ENCODE measurements around the gene FECH. TPM values are rescaled to one million over a fixed set of nuclear protein-coding genes. Genes with fewer than 3 reads are reported as not detected.

The FECH gene
- total RNA-seq, 1 experiment from 2014 or later, result 12.6 TPM

DNA sequence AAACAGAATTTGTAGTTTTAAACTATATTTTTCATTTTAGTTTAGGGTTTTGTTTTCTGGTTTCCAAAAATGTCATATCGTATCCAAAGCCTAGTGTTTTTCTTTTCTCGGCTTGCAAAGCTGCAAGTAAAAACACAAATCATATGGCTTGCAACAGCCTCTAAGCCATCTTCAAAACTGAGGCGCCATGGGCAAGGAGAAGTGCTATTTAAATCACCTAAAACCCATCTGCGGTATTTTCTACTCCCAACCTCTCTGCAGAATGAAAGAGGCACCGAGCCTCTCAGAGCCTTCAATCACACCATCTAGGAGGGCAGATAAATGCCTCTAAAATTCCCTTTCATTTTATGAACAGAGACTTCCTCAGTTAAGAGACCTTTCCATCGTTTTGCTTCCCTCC is 25.2 kb downstream of the FECH start:
- no peak for DNase-seq
- H3K4me3 ChIP-seq, result no peak overlapping the region
- no peaks in the 10 kb centered on the region for H3K9me3 ChIP-seq (replicated peaks)
- no peaks in the 10 kb centered on the region for H3K36me3 ChIP-seq
- H3K4me1 ChIP-seq, result no peaks in the 10 kb centered on the region
- H3K27ac ChIP-seq, result no peak overlapping the region
- H3K27me3 ChIP-seq, result no peaks in the 10 kb centered on the region

DNA sequence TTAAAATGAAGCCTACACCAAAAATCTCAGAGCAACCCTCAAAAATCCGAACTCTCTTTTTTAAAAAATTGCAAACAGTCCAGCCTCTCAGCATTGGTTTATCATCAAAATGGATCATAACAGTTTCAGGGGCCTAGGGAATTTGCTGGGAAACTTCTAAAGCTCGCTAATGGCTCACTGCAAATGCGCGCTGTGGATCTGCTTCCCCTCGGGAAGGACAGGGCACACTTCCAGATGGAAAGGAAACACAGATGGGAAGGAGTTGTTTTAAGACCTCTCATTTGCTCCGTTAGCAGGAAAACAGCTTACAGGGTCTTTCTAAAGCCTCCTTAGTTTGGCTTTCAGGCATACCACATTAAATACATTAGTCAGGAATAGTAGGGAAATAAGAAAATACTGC is 27.2 kb downstream of the FECH start:
- no peak for DNase-seq
- no peaks in the 10 kb centered on the region for H3K4me1 ChIP-seq

DNA sequence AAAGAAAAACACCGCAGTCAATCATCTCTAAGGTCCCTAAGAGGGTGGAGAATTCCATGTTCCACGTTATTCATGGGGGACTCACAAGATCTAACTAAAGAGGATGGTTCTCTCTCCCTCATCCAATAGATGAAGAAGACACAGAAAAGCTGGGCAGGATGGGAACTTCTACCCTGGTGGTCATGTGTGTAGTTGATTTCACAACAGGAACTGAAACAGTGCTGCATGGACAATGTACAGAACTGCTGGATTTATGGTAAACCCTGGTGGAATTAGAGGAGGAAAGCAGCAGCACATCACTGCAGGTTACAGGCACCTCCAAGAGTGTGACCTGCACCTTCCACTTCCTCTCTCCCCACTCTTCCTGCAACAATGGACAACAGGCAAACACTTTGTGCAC is 31.4 kb downstream of the FECH start:
- Histone ChIP-seq H3K36me3 (no peaks in the 10 kb centered on the region), H3K4me1 (no peaks in the 10 kb centered on the region), H3K4me3 (no peak overlapping the region), H3K9me3 (replicated peaks) (no peaks in the 10 kb centered on the region), H3K27me3 (no peaks in the 10 kb centered on the region), H3K27ac (no peak overlapping the region)
- no peak for DNase-seq

More for the DNA sequence above, 27.2 kb downstream of the FECH start:
- Histone ChIP-seq H3K27me3 (no peaks in the 10 kb centered on the region), H3K4me3 (no peak overlapping the region), H3K36me3 (no peaks in the 10 kb centered on the region), H3K9me3 (replicated peaks) (no peaks in the 10 kb centered on the region), H3K27ac (no peak overlapping the region)

DNA sequence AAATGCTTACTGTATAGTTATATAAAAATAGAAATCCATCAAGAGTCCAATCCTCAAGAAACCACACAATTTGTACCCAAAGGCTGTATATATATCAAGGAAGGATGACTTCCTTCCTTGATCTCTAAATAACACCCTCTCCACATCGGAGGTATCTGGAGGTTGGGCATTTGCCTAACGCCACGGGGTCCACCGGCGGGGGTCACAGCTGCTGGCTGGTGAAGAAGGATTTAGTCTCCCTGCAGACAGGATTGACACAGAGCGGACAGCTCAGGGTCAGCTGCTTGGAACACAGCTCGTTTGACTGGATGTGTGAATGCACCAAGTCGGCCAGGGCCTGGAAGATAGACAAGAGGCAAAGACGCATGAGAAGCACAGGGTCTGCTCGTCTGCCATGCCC is 36.0 kb downstream of the FECH start:
- no peaks in the 10 kb centered on the region for H3K4me1 ChIP-seq

DNA sequence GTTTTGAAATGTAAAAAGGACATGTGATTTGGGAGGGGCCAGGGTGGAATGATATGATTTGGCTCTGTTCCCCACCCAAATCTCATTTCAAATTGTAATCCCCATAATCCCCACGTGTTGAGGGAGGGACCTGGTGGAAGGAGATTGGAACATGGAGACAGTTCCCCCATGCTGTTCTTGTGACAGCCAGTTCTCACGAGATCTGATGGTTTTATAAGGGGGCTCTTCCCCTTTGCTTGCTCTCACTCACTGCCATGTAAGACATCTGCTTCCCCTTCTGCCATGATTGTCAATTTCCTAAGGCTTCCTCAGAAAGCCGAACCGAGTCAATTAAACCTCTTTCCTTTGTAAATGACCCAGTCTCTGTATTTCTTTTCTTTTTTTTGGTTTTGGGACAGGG is 39.2 kb downstream of the FECH start:
- no peak for DNase-seq
- no peaks in the 10 kb centered on the region for H3K27me3 ChIP-seq
- no peaks in the 10 kb centered on the region for H3K36me3 ChIP-seq
- no peaks in the 10 kb centered on the region for H3K9me3 ChIP-seq (replicated peaks)
- no peak overlapping the region for H3K27ac ChIP-seq
- H3K4me1 ChIP-seq, result no peaks in the 10 kb centered on the region
- no peak overlapping the region for H3K4me3 ChIP-seq

More for the DNA sequence above, 36.0 kb downstream of the FECH start:
- no peak for DNase-seq
- Histone ChIP-seq H3K9me3 (replicated peaks) (no peaks in the 10 kb centered on the region), H3K4me3 (no peak overlapping the region), H3K27me3 (no peaks in the 10 kb centered on the region), H3K27ac (no peak overlapping the region), H3K36me3 (no peaks in the 10 kb centered on the region)

DNA sequence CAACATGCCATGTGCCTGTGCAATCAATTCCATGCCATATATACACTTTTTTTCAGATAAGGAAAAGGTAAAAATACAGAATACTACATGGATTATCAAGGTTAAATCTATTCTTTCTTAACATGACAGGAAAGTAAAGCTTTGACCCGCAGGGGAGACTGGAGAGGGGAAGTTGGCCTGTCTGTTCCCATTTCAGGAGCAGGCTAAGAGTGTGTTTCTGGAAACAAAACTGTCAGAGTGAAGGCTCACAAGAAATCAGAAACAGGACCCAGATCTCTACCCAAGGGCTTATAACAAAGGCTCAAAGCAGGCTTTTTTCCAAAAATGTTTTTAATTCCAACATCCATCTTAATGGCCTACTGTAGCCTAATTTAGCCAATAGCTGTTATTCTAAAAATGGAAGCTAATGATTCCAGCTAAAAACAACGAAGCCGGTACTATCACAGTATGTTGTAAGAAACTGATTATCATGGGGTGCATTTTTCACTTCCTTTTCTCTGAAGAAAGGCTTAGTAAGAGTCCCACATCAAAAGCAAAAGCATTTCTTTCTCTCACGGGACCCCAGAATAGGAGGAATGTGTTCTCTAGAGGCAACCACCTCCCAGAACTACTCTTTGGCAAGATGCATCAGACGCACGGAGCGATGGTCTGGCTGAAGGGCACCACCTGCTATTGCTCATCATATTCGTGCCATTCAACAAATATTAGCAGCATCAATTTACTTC is 41.4 kb downstream of the FECH start:
- DNase-seq, result no peak
- H3K27me3 ChIP-seq, result no peaks in the 10 kb centered on the region

DNA sequence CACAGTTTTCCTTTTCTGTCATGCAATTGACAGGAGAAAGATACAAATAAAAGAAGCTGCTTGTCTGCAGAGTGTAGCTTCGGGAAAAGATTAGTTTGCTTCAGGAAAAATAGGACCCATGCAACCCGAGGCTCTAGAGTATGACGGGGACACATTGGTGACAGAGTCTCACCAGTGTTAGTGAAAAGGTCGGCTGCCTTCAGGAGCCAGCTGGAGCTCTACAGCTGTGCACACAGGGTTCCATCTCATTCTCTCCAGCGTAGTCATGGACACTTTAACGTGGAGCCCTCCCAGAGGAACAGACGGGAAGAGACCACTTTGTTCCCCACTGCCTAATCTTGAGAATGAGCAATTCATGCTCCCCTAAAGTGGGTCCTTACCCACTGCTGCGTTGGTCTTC is 42.9 kb downstream of the FECH start:
- H3K27ac ChIP-seq, result no peak overlapping the region

More for the DNA sequence above, 41.4 kb downstream of the FECH start:
- Histone ChIP-seq H3K36me3 (no peaks in the 10 kb centered on the region), H3K27ac (no peak overlapping the region), H3K4me3 (no peak overlapping the region), H3K4me1 (no peaks in the 10 kb centered on the region), H3K9me3 (replicated peaks) (no peaks in the 10 kb centered on the region)

DNA sequence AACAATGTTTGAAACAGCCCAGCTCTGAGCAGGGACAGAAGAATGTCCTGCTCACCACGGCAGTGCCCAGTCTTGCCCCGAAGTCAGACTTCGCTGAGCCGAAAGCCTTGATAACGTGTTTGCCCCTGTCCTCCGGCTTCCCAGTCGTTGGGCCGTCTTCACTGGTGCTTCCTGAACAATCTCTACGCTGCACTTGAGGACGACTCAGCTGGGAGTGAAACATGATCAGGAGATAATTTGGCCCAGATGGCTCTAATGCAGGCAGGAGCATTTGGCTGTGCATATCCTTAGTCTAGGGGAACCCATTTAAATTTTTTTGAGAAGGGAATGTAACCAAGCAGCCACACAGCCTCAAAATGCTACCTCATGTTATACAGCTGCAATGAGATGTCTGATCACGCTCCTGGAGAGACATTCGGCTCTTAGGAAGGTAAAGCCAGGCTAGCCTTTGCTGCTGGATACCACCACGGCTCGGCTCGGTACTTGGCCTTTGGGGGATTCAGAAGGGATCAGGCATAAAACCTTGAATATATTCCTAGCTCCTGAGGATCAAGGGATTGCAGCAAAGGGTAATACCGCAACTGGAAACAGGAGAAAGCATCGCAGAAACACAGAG is 43.6 kb downstream of the FECH start:
- no peaks in the 10 kb centered on the region for H3K4me1 ChIP-seq
- peak overlapping the region; percentile 6; the same call in 1 of the 2 replicates for H3K4me3 ChIP-seq
- peak; percentile 8 to 31 for DNase-seq
- H3K9me3 ChIP-seq (replicated peaks), result no peaks in the 10 kb centered on the region
- H3K36me3 ChIP-seq, result no peaks in the 10 kb centered on the region
- no peaks in the 10 kb centered on the region for H3K27me3 ChIP-seq
- no peak overlapping the region for H3K27ac ChIP-seq

More for the DNA sequence above, 42.9 kb downstream of the FECH start:
- Histone ChIP-seq H3K27me3 (no peaks in the 10 kb centered on the region), H3K4me1 (no peaks in the 10 kb centered on the region), H3K4me3 (no peak overlapping the region), H3K9me3 (replicated peaks) (no peaks in the 10 kb centered on the region), H3K36me3 (no peaks in the 10 kb centered on the region)
- no peak for DNase-seq

DNA sequence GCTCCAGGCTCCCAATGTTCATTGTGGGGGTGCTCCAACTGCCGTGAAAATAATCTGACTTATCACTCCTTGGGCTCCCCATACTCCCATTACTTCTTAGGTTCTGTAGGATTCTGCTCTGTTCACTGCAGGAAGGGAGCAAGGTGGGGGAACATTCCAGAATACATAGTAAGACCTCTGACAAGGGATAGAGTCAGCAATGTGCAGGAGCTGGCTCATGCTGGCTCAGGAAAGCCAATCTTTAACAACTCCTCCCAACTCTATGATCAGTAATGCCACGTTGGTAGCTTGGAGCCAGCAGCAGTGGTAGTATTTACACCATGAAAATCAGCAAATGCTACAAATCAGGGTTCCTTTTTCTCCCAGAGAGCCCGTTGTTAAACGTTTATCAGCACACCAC is 44.4 kb downstream of the FECH start:
- no peaks in the 10 kb centered on the region for H3K9me3 ChIP-seq (replicated peaks)
- no peak for DNase-seq
- no peaks in the 10 kb centered on the region for H3K36me3 ChIP-seq
- no peak overlapping the region for H3K4me3 ChIP-seq
- no peaks in the 10 kb centered on the region for H3K4me1 ChIP-seq
- H3K27ac ChIP-seq, result no peak overlapping the region
- H3K27me3 ChIP-seq, result no peaks in the 10 kb centered on the region

DNA sequence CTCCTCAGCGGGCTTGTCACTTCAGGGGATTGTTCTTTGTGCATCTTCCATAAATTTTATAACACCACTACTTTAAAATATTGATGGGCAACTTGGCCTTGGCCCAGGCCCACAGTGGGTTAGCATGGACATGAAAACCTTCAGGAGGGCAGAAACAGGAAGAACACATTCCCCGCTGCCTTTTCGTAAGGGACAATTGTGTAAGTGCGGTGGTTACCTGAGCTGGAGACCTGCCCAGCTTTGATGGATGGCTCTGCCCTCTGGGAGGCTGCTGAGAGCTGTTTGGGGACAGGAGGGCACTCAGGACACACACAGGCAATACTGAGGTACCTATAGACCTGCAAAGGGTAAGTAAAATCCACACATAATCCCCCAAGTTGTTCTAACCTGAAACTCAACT is 46.8 kb downstream of the FECH start:
- no peak overlapping the region for H3K27ac ChIP-seq
- H3K4me3 ChIP-seq, result no peak overlapping the region
- no peaks in the 10 kb centered on the region for H3K9me3 ChIP-seq (replicated peaks)
- H3K4me1 ChIP-seq, result no peaks in the 10 kb centered on the region
- no peaks in the 10 kb centered on the region for H3K27me3 ChIP-seq
- DNase-seq, result no peak
- H3K36me3 ChIP-seq, result no peaks in the 10 kb centered on the region

DNA sequence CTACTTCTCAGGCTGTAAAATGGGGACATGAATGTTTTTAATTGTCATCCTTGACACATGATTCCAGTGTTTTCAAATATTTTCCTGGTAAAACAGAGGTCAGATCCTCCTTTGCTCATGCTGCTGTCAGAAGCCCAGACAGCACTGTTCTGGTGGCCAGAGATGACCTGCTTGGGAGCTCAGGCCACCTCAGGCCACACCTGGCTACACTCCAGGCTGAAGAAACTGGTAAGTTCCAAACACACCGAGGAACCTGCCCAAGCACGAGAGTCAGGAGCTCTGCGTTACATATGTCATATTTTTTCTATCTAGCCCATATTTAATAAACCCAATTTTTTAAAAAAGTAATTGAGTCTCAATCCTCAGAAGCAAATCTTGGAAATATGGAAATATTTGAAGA is 47.9 kb downstream of the FECH start:
- Histone ChIP-seq H3K36me3 (no peaks in the 10 kb centered on the region), H3K27ac (no peak overlapping the region), H3K4me1 (no peaks in the 10 kb centered on the region), H3K27me3 (no peaks in the 10 kb centered on the region), H3K4me3 (no peak overlapping the region), H3K9me3 (replicated peaks) (no peaks in the 10 kb centered on the region)
- no peak for DNase-seq

DNA sequence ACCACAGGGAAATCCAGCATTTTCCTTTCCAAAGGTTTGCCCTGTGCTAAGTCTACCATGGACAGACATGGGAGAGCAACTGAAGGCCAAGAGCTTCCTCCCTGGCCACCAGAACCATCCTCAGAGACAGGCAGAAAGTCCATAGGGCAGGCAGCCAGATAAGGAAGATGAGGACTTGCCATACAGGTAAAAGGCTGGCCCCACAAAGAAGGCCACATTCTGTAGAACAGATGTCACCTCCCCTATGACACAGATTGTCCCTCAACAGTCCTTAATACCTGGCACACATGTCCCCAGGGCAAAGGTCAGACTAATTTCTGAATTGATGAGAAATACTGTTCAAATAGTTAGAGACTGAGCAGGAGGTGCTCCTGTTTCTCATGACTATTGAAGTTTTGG is 52.0 kb downstream of the FECH start:
- H3K27me3 ChIP-seq, result no peaks in the 10 kb centered on the region
- H3K4me1 ChIP-seq, result no peaks in the 10 kb centered on the region
- H3K9me3 ChIP-seq (replicated peaks), result no peaks in the 10 kb centered on the region
- H3K4me3 ChIP-seq, result no peak overlapping the region
- DNase-seq, result no peak
- no peaks in the 10 kb centered on the region for H3K36me3 ChIP-seq
- H3K27ac ChIP-seq, result no peak overlapping the region

DNA sequence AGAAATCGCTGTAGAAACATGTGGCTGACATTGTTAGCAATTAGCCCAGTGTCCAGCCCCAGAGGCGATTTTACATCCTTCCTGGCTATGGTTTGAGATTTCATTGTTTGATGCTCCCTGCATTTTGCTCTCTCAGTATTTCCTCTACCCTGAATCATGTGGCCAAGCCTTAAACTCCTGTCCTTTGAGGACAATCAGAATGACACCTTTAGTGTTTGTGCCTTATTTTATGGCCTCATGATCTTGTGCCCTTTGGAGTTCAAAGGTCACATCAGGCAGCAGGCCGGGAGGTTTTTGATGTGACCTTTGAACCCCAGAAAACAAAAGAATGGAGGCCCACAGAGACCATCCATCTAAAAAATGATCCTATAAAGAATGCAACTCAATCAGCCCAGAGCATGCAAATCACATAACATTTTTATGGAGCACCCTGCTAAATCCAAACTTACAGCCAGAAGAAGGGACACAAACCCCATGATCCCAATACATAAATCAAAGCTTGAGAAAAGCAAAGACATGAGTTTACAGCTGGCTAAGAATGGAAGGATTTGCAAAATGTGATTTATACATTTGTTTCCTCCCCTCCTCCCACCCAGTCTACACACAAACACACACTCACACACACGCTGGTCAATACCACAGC is 52.5 kb downstream of the FECH start:
- Histone ChIP-seq H3K4me1 (no peaks in the 10 kb centered on the region), H3K27me3 (no peaks in the 10 kb centered on the region), H3K4me3 (no peak overlapping the region), H3K36me3 (no peaks in the 10 kb centered on the region), H3K9me3 (replicated peaks) (no peaks in the 10 kb centered on the region), H3K27ac (no peak overlapping the region)
- no peak for DNase-seq

DNA sequence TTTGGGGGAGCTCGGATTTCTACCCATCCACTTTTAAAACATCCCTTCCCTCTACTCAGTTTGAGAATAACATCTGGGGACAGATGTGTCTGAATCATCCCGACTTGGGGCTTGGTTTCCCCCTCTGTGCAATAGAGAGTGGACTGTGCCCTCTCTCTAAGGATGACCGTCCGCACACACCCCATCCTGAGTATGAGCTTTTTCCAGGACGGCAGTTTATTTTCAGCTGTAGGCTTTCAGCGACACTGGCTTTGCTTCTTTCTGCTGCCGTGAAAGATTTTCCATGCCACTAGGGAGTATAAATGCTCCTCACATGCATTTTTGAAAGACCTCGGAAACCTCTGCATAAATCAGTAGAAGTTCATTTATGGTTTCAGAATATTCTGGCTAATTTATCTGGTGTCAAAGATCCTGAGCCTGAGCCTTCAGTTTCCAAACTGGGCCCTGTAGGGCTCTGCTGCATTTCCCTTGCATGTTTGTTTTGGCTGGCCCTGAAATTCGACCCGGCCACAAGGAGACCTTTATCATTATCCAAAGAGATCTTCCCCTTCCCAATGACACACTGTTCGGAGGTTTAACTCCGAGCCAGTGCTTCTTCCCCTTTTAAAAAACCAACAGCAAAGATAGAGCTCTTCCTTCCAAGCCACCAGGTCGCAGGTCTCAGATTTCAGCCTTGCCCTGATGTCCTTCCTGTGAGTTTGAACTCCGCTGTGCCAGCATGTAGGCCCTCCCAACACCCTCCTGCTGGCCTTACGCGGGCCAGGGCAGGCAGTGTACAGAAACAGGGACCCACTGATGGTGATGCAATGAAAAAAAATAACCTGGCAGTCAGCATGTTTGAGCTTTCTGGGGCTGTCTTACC is 53.3 kb downstream of the FECH start:
- H3K4me1 ChIP-seq, result no peaks in the 10 kb centered on the region
- no peak overlapping the region for H3K27ac ChIP-seq
- DNase-seq, result peak in 1 of 2 experiments; percentile 18
- no peaks in the 10 kb centered on the region for H3K36me3 ChIP-seq
- H3K9me3 ChIP-seq (replicated peaks), result no peaks in the 10 kb centered on the region
- no peaks in the 10 kb centered on the region for H3K27me3 ChIP-seq
- no peak overlapping the region for H3K4me3 ChIP-seq

DNA sequence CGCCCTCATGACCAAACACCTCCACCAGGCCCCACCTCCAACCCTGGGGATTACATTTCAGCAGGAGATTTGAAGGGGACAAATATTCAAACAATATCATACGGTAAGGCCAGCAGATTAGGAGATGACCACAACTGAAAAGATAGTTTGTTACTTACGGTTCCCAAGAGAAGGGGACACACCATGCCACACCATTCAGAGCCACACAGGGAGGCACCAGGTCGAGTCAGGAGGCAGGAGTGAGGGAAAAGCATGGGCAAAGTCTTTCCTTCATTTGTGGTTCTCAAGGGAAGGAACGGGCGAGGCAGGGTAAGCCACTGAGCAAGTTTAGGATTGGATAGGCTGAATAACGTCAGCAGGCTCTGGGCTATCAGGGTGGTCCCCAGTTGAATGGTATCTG is 57.4 kb downstream of the FECH start:
- H3K9me3 ChIP-seq (replicated peaks), result no peaks in the 10 kb centered on the region
- no peak for DNase-seq
- H3K36me3 ChIP-seq, result no peaks in the 10 kb centered on the region
- no peak overlapping the region for H3K27ac ChIP-seq
- H3K27me3 ChIP-seq, result no peaks in the 10 kb centered on the region
- H3K4me3 ChIP-seq, result no peak overlapping the region
- H3K4me1 ChIP-seq, result no peaks in the 10 kb centered on the region
